Myometrial cell (primary cell): ENCODE measurements around the gene TPCN1. TPM values are rescaled to one million over a fixed set of nuclear protein-coding genes. Genes with fewer than 3 reads are reported as not detected.

Experiments
- total RNA-seq: library from RNA; depleted of rRNA; stranded (reverse); fragments of >200 nt; gene quantifications from 2 replicates; pipeline ENCODE4 v1.2.3, GENCODE V29; 2015

Gene TPCN1
- 16.7 and 19.0 TPM in 2 replicates for total RNA-seq

DNA sequence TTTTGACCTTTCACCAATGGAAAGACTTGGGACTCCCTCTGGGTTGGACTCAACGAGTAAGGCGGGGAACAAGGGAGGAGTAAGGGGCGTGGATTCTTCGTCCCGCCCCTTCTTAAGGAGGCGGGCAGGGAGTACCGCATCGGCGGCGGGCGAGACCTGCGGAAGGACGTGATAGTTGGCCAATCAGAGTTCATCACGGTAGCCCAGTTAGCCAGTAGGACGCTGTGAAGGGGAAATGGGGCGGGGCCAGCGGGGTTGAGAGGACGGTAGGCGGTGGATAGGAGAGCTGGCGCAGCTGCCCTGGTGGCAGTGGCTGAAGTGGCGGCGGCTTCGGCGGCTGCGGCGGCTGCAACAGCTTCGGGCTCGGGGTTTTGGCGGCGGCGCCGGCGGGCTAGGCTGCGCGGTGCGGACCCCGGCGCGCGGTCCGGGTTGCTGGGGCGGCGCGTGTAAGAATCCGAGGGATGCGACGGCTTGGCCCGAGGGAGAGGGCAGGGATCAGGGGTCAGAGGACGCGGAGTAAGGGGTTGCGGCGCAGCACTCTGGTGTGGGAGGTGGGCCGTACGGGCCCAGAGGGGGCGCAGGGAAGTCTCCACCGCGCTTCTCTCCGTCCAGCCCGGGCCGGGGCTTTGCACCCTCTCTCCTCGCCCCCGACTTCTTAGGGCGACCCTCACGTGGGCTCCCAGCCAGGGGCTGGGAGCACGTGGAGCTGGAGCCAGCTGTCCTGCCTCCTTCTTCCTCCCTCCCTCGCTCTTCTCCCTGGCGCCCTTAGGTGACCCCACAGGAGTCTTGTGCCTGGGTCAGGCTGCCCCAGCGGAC is at the start of gene TPCN1:
TPCN1 (plus strand) TSS at position 284 of the 816 bp plus-strand sequence. CDS start 5,389 bp downstream, outside the sequence.

DNA sequence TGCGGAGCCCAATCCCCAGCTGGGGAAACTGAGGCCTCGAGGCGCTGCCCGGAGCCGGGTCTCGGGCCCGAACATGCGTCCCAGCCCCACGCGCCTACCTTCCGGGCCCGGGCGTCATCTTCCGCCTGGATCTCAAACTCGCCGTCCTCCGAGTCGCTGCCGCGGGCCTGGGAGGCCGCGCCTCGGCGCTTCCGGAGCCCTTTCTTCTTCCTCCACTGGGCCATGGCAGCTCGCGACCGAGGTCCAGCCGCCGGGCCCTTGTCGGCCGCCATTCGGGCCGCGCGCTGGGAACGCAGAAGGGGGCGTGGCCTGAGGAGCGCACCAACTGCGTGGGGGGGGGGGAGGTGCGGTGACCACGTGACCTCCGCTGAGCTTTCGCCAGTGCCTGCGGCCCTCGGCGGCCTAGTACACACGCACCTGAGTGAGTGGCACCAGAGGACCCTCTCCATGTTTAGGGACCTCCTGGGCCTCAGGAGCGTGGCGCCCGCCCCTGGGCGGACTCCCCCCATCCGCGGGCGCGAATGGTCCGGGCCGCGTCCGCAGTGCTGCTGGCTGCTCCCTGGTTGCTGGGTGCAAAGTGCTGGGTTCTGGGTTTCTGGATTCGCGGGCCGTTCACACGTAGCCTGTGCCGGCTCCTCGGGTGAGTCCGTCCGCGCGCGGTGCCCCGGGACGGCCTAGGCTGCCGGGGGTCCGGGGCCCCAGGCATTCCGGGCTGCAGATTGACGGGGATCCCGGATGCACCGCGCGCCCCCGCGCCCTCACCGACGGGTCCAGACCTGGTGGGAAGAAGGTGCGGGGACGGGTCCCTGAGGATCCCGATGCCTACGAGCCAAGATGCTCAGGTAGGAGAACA is 35.9 kb upstream of the TPCN1 start, which contains the start of the genes DDX54 and RITA1:
DDX54 (minus strand) TSS at position 299 of the 853 bp plus-strand sequence; CDS start at position 272, 27 bp downstream.
RITA1 (plus strand) TSS at position 542 of the 853 bp plus-strand sequence. CDS start 1,026 bp downstream, outside the sequence.

DNA sequence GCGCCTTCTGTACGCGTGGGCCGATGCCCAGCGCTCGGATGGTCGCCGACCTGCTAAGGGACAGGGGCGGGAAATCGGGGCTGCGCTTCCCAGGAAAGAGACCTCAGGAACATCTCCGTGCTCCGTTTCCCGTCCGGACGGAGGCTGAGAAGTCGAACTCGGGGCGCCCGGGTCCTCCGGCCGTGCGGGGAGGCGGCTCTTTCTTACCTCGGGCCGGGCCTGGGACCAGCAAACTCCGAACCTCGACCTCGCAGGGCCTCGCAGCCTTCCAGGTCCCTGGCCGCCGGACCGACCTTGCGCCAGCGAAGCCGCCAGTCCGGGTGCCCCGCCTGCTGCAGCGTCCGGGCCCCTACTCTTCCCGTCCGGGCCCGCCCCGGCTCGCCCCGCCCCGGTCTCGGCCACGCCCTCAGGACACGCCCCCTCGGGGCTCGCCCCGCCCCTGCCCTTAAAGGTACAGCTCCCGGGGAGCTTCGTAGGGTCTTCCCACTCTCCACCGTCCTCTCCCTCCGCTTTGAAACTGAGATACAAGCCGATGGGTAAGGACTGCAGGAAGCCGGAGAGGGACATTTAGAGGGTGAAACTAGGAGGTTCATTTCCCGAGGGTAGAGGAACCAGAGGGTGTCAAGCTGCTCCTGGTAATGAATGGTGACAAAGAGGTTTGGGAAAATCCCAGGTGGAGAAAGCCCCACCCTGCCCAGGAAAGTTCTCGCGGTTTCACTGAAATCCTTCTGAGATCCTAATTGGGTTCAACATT is 113.7 kb downstream of the TPCN1 start, which contains the start of gene SLC8B1:
SLC8B1 (minus strand) TSS at position 324 of the 754 bp plus-strand sequence. CDS start 2,231 bp downstream, outside the sequence.

Other genes with a start within 250 kb of the TPCN1 start
- gene OAS2, start 242.9 kb upstream of the TPCN1 start, total RNA-seq, result 1.2 and 3.2 TPM in 2 replicates
- not detected in 2 replicates for gene DTX1, start 164.7 kb upstream of the TPCN1 start, total RNA-seq
- gene RASAL1, start 85.7 kb upstream of the TPCN1 start, total RNA-seq, result not detected in 2 replicates
- not detected in 2 replicates for gene CFAP73, start 71.7 kb upstream of the TPCN1 start, total RNA-seq
- 87.4 and 108 TPM in 2 replicates for gene DDX54, start 36.0 kb upstream of the TPCN1 start, total RNA-seq
- 24.5 and 34.9 TPM in 2 replicates for gene RITA1, start 35.7 kb upstream of the TPCN1 start, total RNA-seq
- gene SLC8B1, start 113.6 kb downstream of the TPCN1 start, total RNA-seq, result 23.0 and 41.8 TPM in 2 replicates
- gene PLBD2, start 137.1 kb downstream of the TPCN1 start, total RNA-seq, result 33.5 and 38.3 TPM in 2 replicates
- gene SDS, start 182.4 kb downstream of the TPCN1 start, total RNA-seq, result not detected in 2 replicates
- 5.3 and 8.6 TPM in 2 replicates for gene SDSL, start 200.9 kb downstream of the TPCN1 start, total RNA-seq